Nephron (organoid): ENCODE results near the gene MAGI2.
"Not testable (repeated sequence)": the region's sequence is repeated elsewhere in the genome, so short reads cannot be mapped to it uniquely, and the experiment has no call there.

Experiments
- H3K27ac Mint-ChIP-seq, 3 experiments: 2 replicates each; pipeline ENCODE4 v1.8.0; 2020; ENCODE audit warnings: mixed read lengths in 3 of 3, mild to moderate bottlenecking in 2 of 3, moderate library complexity in 1 of 3
- H3K27me3 Mint-ChIP-seq: 2 replicates; pipeline ENCODE4 v1.8.0; 2021; ENCODE audit warnings: low read depth, mild to moderate bottlenecking, moderate library complexity, mixed read lengths
- H3K36me3 Mint-ChIP-seq: 2 replicates; pipeline ENCODE4 v1.8.0; 2020; ENCODE audit warnings: low read depth, mixed read lengths
- H3K4me1 Mint-ChIP-seq: 2 replicates; pipeline ENCODE4 v1.8.0; 2020; ENCODE audit warnings: mixed read lengths
- H3K4me3 Mint-ChIP-seq, 3 experiments: 2 replicates each; pipeline ENCODE4 v1.8.0; 2020; ENCODE audit warnings: mild to moderate bottlenecking in 3 of 3, mixed read lengths in 3 of 3, moderate library complexity in 2 of 3
- H3K9me3 Mint-ChIP-seq: 2 replicates; pipeline ENCODE4 v1.8.0; 2020; ENCODE audit warnings: mixed read lengths
- CTCF ChIP-seq, 3 experiments: fragments of 200-600 bp; sonication (generic); IDR thresholded peaks; one replicate each; pipeline ENCODE4 v1.5.0; 2021; ENCODE audit warnings: antibody characterized with exemption in 3 of 3; ENCODE audit not compliant: unreplicated experiment in 3 of 3

Gene MAGI2

GRCh38 chr7:79078273-79078672, 375.2 kb downstream of the MAGI2 start:
- no peaks in the 10 kb centered on the region for H3K9me3 Mint-ChIP-seq
- no peaks in the 10 kb centered on the region for H3K36me3 Mint-ChIP-seq
- no peak overlapping the region for H3K4me3 Mint-ChIP-seq
- TF ChIP-seq CTCF (IDR thresholded peaks at IDR 0.05; ENCODE audit: unreplicated experiment in 3 of 3) = no peak
- H3K27ac Mint-ChIP-seq = no peak overlapping the region
- peaks cover 5% of the 10 kb centered on the region for H3K4me1 Mint-ChIP-seq
- no peaks in the 10 kb centered on the region for H3K27me3 Mint-ChIP-seq

DNA sequence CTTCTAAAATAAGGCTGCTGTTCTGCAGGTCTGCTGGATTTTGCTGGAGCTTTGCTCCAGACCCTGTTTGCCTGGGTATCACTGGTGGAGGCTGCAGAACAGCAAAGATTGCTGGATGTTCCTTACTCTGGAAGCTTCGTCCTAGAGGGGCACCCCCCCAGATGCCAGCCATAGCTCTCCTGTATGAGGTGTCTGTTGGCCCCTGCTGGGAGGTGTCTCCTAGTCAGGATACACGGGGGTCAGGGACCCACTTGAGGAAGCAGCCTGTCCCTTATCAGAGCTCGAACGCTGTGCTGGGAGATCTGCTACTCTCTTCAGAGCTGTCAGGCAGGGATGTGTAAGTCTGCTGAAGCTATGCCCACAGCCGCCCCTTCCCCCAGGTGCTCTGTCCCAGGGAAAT, 382.3 kb downstream of the MAGI2 start:
- H3K4me3 Mint-ChIP-seq, H3K36me3 Mint-ChIP-seq, H3K27me3 Mint-ChIP-seq, H3K4me1 Mint-ChIP-seq, H3K27ac Mint-ChIP-seq: not testable (repeated sequence)
- H3K9me3 Mint-ChIP-seq = peaks cover 18% of the 10 kb centered on the region

DNA sequence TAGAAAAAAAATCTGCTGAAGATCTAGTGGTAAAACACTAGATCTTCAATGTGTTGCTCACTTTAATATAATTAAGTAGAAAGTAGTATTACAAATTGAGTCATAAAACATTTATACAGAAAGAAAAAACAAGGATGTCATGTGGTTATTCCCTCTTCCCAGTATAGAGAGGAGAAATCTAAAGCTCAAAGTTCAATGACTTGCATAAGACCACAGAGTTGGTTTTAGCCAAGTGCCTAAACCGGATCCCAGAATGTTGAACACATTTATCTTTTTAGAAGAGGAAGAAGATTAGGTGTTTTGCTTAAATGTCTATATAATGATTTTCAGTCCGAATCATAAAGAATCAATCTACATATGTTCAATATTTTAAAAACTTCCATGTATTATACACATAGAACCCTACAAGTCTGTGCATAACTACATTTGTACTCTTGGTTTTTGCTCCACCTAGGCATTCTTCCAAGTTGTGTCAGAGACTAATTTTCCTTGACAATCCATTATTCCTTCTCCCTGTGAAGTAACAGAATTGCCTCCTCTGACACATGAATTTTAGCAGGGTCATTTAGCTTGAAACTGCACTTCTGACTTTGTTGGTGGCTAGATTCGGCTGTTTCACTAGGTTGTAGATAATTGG, 389.2 kb downstream of the MAGI2 start:
- H3K4me1 Mint-ChIP-seq = no peaks in the 10 kb centered on the region
- no peak overlapping the region for H3K27ac Mint-ChIP-seq
- TF ChIP-seq CTCF (IDR thresholded peaks at IDR 0.05; ENCODE audit: unreplicated experiment in 3 of 3) = no peak
- H3K27me3 Mint-ChIP-seq = no peaks in the 10 kb centered on the region
- H3K36me3 Mint-ChIP-seq = peaks cover 3% of the 10 kb centered on the region
- H3K9me3 Mint-ChIP-seq = peaks cover 15% of the 10 kb centered on the region
- no peak overlapping the region for H3K4me3 Mint-ChIP-seq

GRCh38 chr7:79063019-79063698, 390.3 kb downstream of the MAGI2 start:
- peaks cover 7% of the 10 kb centered on the region for H3K9me3 Mint-ChIP-seq
- H3K36me3 Mint-ChIP-seq = no peaks in the 10 kb centered on the region
- H3K4me1 Mint-ChIP-seq = no peaks in the 10 kb centered on the region
- no peaks in the 10 kb centered on the region for H3K27me3 Mint-ChIP-seq
- peak in 1 of 3 experiments; percentile 13 for TF ChIP-seq CTCF (IDR thresholded peaks at IDR 0.05; ENCODE audit: unreplicated experiment in 3 of 3)
- H3K27ac Mint-ChIP-seq = peak overlapping the region in 1 of 3 experiments; percentile 14
- no peak overlapping the region for H3K4me3 Mint-ChIP-seq

DNA sequence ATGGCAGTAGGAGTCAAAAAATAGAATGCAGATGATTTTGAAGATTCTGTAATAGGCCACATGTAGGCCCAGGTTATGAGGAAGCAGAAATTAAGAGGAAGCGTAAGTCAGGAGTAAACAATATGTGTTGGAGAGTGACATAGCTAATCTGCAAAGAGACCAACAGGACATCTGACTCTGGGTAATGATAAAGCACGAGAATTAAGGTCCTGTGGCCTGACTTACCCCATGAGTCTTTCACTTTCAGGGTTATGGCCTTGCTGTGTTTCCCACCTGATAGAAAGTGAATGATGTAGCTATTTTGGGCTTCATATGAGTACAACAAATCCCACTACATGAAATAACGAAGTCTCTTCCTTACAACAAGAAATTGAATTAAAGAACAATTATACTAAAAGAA, 393.0 kb downstream of the MAGI2 start:
- Mint-ChIP-seq H3K4me1 (no peaks in the 10 kb centered on the region), H3K27me3 (no peaks in the 10 kb centered on the region), H3K4me3 (no peak overlapping the region), H3K9me3 (no peaks in the 10 kb centered on the region), H3K36me3 (no peaks in the 10 kb centered on the region), H3K27ac (no peak overlapping the region)
- TF ChIP-seq CTCF (IDR thresholded peaks at IDR 0.05; ENCODE audit: unreplicated experiment in 3 of 3) = no peak

GRCh38 chr7:79055722-79056415, 397.6 kb downstream of the MAGI2 start:
- no peaks in the 10 kb centered on the region for H3K27me3 Mint-ChIP-seq
- no peak for TF ChIP-seq CTCF (IDR thresholded peaks at IDR 0.05; ENCODE audit: unreplicated experiment in 3 of 3)
- no peaks in the 10 kb centered on the region for H3K9me3 Mint-ChIP-seq
- peak overlapping the region; percentile 79 to 92 (median 90) for H3K27ac Mint-ChIP-seq
- peaks cover 4% of the 10 kb centered on the region for H3K36me3 Mint-ChIP-seq
- H3K4me3 Mint-ChIP-seq = no peak overlapping the region
- H3K4me1 Mint-ChIP-seq = peaks cover 4% of the 10 kb centered on the region
